COLO829 (cell line): ENCODE measurements around the gene BCL6.
"Not testable (repeated sequence)": the region's sequence is repeated elsewhere in the genome, so short reads cannot be mapped to it uniquely, and the experiment has no call there.

ENCODE experiments used
- DNase-seq: peaks from one replicate; pipeline ENCODE4 v3.0.0; 2012; ENCODE audit warnings: low spot score

Gene BCL6

GRCh38 chr3:187713504-187713903, 31.8 kb downstream of the BCL6 start:
- DNase-seq = no peak

DNA sequence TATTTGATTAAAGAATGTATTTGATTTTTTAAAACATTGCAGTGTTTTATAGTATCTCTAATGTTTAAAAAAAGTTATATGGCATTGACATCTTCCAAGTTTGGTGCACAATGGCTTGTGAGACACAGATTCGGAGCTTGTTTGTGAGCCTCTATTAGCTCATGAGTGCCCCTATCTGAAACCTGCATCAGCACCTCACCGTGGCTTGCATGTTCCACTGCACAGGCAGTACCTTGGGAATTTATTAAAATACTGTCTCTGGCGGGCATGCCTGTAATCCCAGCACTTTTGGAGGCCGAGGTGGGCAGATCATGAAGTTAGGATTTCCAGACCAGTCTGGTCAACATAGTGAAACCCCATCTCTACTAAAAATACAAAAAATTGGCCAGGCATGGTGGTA, 36.1 kb downstream of the BCL6 start:
- DNase-seq = no peak

DNA sequence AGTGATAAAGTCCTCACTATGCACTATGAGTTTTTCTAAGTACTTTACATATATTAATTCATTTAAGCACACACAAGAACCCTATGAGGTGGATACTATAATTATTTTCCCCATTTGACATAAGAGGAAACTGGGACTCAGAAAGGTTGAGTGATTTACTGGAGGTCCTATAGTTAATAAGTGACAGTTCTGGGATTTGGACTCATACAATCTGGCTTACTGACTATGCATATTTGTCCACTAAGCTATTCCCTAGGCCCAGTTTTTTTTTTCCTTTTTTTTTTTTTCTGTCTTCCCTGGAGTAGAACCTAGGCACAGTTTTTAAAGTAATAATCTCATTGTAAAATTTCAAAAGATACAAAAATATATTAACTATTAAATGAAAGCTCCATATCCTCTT, 36.6 kb downstream of the BCL6 start:
- DNase-seq = no peak

GRCh38 chr3:187706971-187707370, 38.3 kb downstream of the BCL6 start:
- no peak for DNase-seq

DNA sequence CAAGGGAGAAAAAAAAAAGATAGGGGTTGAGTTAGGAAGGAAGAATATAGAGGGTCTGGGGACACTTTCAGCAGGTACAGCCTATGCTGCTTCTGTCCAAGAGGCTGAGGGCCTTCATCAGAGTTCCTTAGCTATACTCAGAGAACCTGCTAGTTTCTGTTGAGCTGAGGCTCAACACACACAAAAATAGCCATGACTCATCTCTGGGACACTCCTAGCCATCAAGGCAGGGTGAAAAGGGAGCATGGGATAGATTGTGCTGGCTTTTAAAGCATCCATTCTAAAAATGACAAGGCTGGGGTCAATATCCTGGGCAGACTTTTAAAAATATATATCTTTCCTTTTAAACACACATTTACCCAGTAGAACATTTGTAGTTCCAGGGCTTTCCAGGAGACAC, 40.1 kb downstream of the BCL6 start:
- no peak for DNase-seq

GRCh38 chr3:187702507-187703033, 42.7 kb downstream of the BCL6 start, which contains the start of gene RTP2:
Gene RTP2, minus strand, starts transcription at chr3:187702557. Its CDS starts 429 bp downstream, at chr3:187702128.
- no peak for DNase-seq

DNA sequence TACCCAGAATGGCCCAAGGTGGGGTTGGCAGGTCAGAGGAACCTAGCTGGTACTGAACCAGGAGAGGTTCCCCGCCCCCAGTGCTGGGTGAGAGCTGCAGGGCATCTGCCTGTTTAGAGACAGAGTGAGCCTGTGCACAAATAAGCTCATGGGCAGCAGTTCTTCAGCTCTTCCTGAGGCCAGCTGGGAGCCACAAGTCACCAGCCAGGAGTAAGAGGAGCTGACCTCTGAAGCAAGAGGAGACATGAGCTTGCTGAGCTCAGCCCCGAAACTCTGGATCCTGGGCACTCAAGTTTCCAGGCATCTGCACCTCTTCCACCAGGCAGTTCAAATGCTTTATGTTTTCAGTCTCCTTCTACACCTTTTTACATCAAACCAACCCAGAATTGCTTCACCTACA, 45.0 kb downstream of the BCL6 start:
- DNase-seq = no peak

DNA sequence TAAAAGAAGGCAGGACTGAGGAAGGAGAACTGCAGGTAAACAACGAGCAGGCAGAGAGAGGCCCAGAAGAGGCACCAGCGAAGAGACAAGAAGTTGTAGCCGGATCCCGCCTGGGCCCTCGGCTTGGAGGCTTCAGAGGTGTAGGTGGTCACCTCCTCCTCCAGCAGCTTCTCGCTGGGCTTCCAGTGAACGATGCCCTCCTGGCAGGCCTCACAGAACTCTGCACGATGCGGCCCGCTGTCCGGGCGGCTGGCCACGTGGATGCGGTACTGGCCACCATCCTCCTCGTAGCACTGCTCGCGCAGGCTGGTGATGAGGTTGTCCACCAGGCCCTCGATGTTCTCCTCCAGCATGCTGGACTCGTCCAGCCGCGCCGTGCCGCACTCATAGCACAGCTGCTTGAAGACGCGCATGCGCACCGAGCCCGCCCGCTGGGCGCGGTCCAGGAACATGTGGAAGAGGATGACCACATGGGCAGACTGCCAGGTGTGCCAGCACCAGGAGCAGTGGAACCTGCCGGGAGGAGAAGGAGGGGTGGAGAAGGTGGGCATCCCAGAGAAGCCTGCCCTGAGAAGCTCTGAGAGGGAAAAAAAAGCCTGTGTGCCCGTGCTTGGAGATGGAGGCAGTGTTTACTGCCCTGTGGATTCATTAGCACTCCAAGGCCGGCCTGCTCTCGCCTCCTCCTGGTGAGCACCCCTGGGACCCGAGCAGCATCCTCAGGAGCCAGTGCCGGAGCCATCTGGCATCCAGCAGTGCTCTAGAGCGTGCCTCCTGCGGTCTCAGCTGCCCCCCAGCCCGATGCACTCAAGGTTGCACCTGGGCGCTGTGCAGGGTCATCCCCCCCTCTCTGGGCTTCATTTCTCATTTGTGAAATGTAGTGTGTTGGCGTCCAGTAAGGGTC, 46.5 kb downstream of the BCL6 start:
- no peak for DNase-seq

DNA sequence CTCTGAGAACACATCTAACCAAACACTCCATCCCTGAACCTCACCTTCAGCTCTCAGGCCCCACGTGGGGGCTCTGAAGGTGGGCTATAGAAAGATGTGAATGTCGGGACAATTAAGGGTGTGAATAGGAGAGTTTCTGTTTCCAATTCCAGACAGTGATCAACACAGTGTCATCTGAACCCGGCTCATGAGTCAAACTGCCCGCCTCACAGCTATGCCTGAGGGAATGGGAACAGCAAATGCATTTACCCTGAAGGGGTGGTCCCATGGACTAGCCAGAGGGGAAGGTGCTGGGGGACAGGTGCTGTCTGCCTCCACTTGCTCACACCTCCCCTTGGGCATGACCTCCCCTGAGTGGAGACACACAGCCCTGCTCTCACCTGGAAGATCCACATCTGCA, 49.2 kb downstream of the BCL6 start:
- DNase-seq = no peak

- DNase-seq = no peak
Measured at GRCh38 chr3:187695449-187695848, 49.8 kb downstream of the BCL6 start.

- no peak for DNase-seq
Measured at GRCh38 chr3:187694801-187695200, 50.5 kb downstream of the BCL6 start.

DNA sequence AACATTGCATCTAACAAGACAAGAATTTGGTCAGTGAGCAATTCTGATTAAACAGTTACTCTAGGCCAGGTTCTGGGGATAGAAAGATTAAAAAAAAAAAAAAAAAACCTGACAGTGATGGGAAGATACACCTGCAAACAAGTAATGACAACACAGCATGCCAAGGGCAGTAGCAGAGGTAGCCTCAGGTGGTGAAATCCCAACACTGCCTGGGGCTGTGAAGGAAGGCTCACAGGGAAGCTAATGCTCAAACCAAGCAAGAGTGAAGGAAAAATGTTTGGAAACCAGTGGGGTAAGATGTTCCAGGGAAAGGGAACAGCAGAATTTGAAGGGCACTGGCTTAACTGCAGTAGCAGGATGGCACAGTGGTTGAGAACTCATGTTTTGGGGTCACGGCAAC, 51.8 kb downstream of the BCL6 start:
- DNase-seq = no peak

GRCh38 chr3:187689984-187690383, 55.3 kb downstream of the BCL6 start:
- DNase-seq = no peak

DNA sequence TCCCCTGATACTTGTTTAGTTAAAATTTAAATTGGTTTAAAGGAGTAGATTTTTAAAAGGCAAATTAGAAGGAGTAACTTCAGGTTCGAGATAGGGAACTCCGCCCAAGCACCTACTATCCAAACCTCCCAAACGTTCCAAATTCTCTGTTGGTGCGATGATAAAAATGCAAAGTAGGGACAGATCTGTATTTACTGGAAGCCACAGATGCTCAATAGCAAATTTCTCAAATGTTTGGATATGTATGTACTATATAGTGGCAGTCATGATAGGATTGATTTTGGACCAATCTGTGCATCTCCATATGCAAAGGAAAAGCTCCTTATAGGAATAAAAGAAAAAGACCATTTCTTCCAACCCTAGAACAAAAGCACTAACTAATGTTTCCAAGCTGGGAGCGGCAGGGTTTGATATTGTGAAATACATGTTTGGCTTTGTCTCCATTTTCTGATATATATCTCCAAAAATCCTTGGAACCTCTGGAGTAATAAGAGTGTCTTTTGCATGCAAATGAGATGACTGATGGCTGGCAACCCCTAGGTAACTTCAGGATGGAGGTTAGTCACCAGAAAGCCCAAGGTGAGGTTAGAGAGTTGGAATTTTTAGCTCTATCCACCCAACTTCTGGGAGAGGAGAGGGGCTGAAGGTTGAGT, 58.5 kb downstream of the BCL6 start:
- DNase-seq = no peak

- DNase-seq = no peak
Measured at GRCh38 chr3:187685948-187686347, 59.3 kb downstream of the BCL6 start.

DNA sequence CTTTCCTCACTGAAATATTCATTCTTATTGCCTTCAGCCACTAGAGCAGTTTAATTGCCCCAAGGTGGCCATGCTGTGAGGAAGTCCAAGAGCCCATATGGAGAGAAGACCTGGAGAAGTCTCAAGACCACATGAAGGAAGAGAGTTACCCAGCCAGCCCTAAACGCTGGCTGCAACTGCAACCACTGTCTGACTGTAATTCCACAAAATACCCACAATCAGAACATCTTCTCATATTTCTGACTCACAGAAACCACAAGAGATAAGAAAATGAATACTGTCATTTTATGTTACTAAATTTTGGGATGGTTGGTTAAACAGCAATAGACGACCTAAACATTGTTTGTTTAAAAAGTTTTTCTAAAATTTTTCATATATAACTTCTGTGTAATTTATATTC, 60.4 kb downstream of the BCL6 start:
- peak; percentile 57 for DNase-seq

GRCh38 chr3:187684444-187684843, 60.8 kb downstream of the BCL6 start:
- DNase-seq = no peak

DNA sequence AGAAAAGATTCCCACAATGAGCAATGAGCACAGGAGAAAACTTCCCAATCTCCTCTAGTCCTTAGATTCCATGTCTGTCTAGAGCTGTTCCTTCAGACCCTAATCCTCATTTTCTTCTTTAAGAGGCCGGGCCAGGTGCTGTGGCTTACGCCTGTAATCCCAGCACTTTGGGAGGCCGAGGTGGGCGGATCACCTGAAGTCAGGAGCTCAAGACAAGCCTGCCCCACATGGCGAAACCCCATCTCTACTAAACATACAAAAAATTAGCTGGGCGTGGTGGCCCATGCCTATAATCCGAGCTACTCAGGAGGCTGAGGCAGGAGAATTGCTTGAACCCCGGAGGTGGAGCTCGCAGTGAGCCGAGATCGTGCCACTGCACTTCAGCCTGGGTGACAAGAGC, 63.5 kb downstream of the BCL6 start:
- DNase-seq = not testable (repeated sequence)

GRCh38 chr3:187679638-187680396, 65.5 kb downstream of the BCL6 start:
- peak; percentile 84 for DNase-seq

DNA sequence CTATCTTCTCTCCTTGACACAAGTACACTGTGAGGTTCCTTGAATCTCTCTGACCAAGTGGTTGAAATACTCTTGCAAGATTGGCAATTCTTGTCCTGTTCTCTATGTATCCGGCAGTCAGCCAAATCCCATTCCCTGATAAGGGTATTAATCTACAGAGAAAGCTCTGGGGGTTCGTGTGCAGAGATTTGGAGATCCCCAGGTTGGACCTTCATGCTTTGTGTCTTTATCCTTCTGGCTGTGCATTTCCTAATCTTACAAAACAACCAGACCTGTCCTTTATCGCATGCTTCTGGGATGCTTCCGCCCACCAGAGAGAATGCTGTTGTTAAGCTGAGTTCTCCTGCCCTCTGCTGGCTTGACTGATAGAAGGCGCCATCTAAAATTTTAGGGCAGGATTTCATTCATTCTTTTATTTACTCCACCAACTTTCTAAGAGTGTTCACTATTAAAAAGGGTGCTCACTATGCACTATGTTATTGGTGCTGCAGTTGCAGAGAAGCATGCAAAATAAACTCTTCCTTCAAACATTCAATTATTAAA, 66.5 kb downstream of the BCL6 start:
- DNase-seq = peak; percentile 63

GRCh38 chr3:187677604-187678003, 67.7 kb downstream of the BCL6 start:
- no peak for DNase-seq

GRCh38 chr3:187673012-187673411, 72.3 kb downstream of the BCL6 start:
- no peak for DNase-seq
